ENCODE measurements around the gene GPD2. TPM values are rescaled to one million over a fixed set of nuclear protein-coding genes. Genes with fewer than 3 reads are reported as not detected.
A peak's percentile ranks its signal among the peaks of the same experiment; 100 is the strongest.

The GPD2 gene
- total and polyA plus RNA-seq, 10 of the 15 experiments (the other 5 are each of a cell fraction or from before 2014, with no cell fraction given): 10.0 to 73.5 (median 43.4) TPM

GRCh38 chr2:156427074-156427473, 9.1 kb upstream of the GPD2 start:
- WGBS (ENCODE audit: insufficient coverage, insufficient replicate concordance, low lambda C conversion rate, missing lambda C conversion rate): 94% methylated on average over 1 of the region's 1 CpG
- BruUV-seq (replicated peaks): no TSS peak
- Histone ChIP-seq H3K4me3 (no peak overlapping the region), H3K4me2 (ENCODE audit: control insufficient read depth, insufficient read depth) (no peak overlapping the region), H3K4me1 (ENCODE audit: control insufficient read depth, insufficient read depth, low read length) (peaks cover 19% of the 10 kb centered on the region), H3K9ac (ENCODE audit: control insufficient read depth, insufficient read depth, low read length) (no peak overlapping the region), H3K27ac (ENCODE audit: control insufficient read depth, insufficient read depth) (no peak overlapping the region), H3K36me3 (ENCODE audit: control insufficient read depth in 2 of 2, insufficient read depth in 2 of 2, low read length in 1 of 2) (no peaks in the 10 kb centered on the region), H3K9me3 (replicated peaks; ENCODE audit: control insufficient read depth, insufficient read depth, low read length) (no peaks in the 10 kb centered on the region), H2AFZ (ENCODE audit: control insufficient read depth, low read depth, low read length) (no peak overlapping the region), H3K79me2 (ENCODE audit: control insufficient read depth, insufficient read depth, low read length) (no peaks in the 10 kb centered on the region), H3K27me3 (replicated peaks in 1 of 2; ENCODE audit: control insufficient read depth in 2 of 2, insufficient read depth in 2 of 2, low read length in 1 of 2) (no peaks in the 10 kb centered on the region), H4K20me1 (ENCODE audit: control insufficient read depth, insufficient read depth) (no peaks in the 10 kb centered on the region)
- FAIRE-seq: no peak
- intact Hi-C loops (cut with micrococcal nuclease; ENCODE audit: unreplicated experiment): no loop called here
- no peak for DNase-seq (ENCODE audit: low read depth, low spot score)
- CTCF ChIA-PET: interaction anchor here (1.4 to 2.8 kb wide), 2 partner anchors 8 to 163 kb away, joined by 4 to 13 read pairs; no protein-coding TSS in a partner anchor
- SMC1A ChIA-PET (ENCODE audit: uncharacterized antibody, unreplicated experiment): interaction anchor here (0.9 to 7.7 kb wide), 5 partner anchors 11 to 162 kb away, joined by 3 to 58 read pairs (median 15); no protein-coding TSS in a partner anchor
- in situ Hi-C loops (cut with MboI): no loop called here
- RAD21 ChIA-PET (ENCODE audit: unreplicated experiment): interaction anchor here (1.4 kb wide), 1 partner anchor 160 kb away, joined by 3 read pairs; no protein-coding TSS in a partner anchor
- ATAC-seq: no peak
- POLR2A ChIA-PET: interaction anchor here (1.6 kb wide), 1 partner anchor 30 kb away, joined by 4 read pairs; no protein-coding TSS in a partner anchor
- TF ChIP-seq NKRF (conservative IDR thresholded peaks at IDR 0.05) (no peak), ETV6 (conservative IDR thresholded peaks at IDR 0.05 in 1 of 2, IDR thresholded peaks at IDR 0.05 in 1 of 2; ENCODE audit: borderline replicate concordance in 1 of 2, low read depth in 1 of 2) (no peak), NR2F1 (conservative IDR thresholded peaks at IDR 0.05) (no peak), SREBF1 (IDR thresholded peaks at IDR 0.05; ENCODE audit: low read length) (no peak), RELB (IDR thresholded peaks at IDR 0.05; ENCODE audit: low read depth) (no peak), SPI1 (IDR thresholded peaks at IDR 0.05; ENCODE audit: borderline replicate concordance, insufficient read depth, low read depth, low read length) (peak; percentile 62), FOXM1 (IDR thresholded peaks at IDR 0.05; ENCODE audit: low read depth, low read length) (no peak)

Data from GM12878 (cell line).